ENCODE data around the gene IGFBP5. TPM values are rescaled to one million over a fixed set of nuclear protein-coding genes. Genes with fewer than 3 reads are reported as not detected.

IGFBP5 gene
- total RNA-seq, 4 donors from 2014 or later = 27.7 to 460 (median 134) TPM

GRCh38 chr2:216671081-216671411, 24.3 kb downstream of the IGFBP5 start:
- TF ChIP-seq POLR2A (IDR thresholded peaks at IDR 0.05) (no peak), CTCF (IDR thresholded peaks at IDR 0.05) (no peak)
- no peak overlapping the region for H3K4me3 ChIP-seq (ENCODE audit: low read depth, poor library complexity, severe bottlenecking)
- 76 to 81% methylated on average over 8 to 11 of the region's 11 CpGs for WGBS, 2 donors
- DNase-seq (ENCODE audit: low spot score in 2 of 2) = no peak
- intact Hi-C loops (cut with DNase I; ENCODE audit: low total_unique reads) = no loop called here

GRCh38 chr2:216670266-216671080, 24.9 kb downstream of the IGFBP5 start:
- WGBS, 2 donors = 57 to 69% methylated on average over 17 of the region's 17 CpGs
- TF ChIP-seq CTCF (IDR thresholded peaks at IDR 0.05) = no peak
- intact Hi-C loops (cut with DNase I; ENCODE audit: low total_unique reads) = no loop called here
- no peak overlapping the region for H3K4me3 ChIP-seq (ENCODE audit: low read depth, poor library complexity, severe bottlenecking)
- no peak for DNase-seq (ENCODE audit: low spot score in 2 of 2)

GRCh38 chr2:216666461-216667233, 28.7 kb downstream of the IGFBP5 start:
- DNase-seq (ENCODE audit: low spot score in 2 of 2) = peak; percentile 78 to 94
- TF ChIP-seq POLR2A (IDR thresholded peaks at IDR 0.05) = no peak
- peak in 2 of 3 donors; percentile 33 to 75 for TF ChIP-seq CTCF (IDR thresholded peaks at IDR 0.05)
- no peak overlapping the region for H3K4me3 ChIP-seq (ENCODE audit: low read depth, poor library complexity, severe bottlenecking)
- 10 to 12% methylated on average over 9 of the region's 9 CpGs for WGBS, 2 donors
- intact Hi-C loops (cut with DNase I; ENCODE audit: low total_unique reads) = loop anchor here (2.0 kb wide), 1 partner anchor 150 kb away; no protein-coding TSS in a partner anchor

- WGBS, 2 donors = 25 to 33% methylated on average over 12 of the region's 12 CpGs
- TF ChIP-seq POLR2A (IDR thresholded peaks at IDR 0.05) (no peak), CTCF (IDR thresholded peaks at IDR 0.05) (no peak)
- H3K4me3 ChIP-seq (ENCODE audit: low read depth, poor library complexity, severe bottlenecking) = no peak overlapping the region
- no peak for DNase-seq (ENCODE audit: low spot score in 2 of 2)
- intact Hi-C loops (cut with DNase I; ENCODE audit: low total_unique reads) = loop anchor here (2.0 kb wide), 1 partner anchor 149 kb away; no protein-coding TSS in a partner anchor
Measured at GRCh38 chr2:216665717-216666116, 29.6 kb downstream of the IGFBP5 start.

- H3K4me3 ChIP-seq (ENCODE audit: low read depth, poor library complexity, severe bottlenecking) = no peak overlapping the region
- no peak for TF ChIP-seq POLR2A (IDR thresholded peaks at IDR 0.05)
- TF ChIP-seq CTCF (IDR thresholded peaks at IDR 0.05) = no peak
- intact Hi-C loops (cut with DNase I; ENCODE audit: low total_unique reads) = no loop called here
- 23 to 54% methylated on average over 7 of the region's 7 CpGs for WGBS, 2 donors
- DNase-seq (ENCODE audit: low spot score in 2 of 2) = peak in 1 of 2 donors; percentile 82
Measured at GRCh38 chr2:216665242-216665641, 30.1 kb downstream of the IGFBP5 start.

Data from lower leg skin (tissue), 4 donors.